Hematopoietic multipotent progenitor cell treated with erythropoietin and hydrocortisone succinate and interleukin-3 and kit ligand, for 15 days (in vitro differentiated cells): ENCODE results near the gene PINLYP.

Source experiments
- DNase-seq: peaks from one replicate; pipeline ENCODE4 v3.0.0-alpha.2; 2015; ENCODE audit warnings: low spot score

PINLYP gene

GRCh38 chr19:43548706-43549105 is 26.9 kb upstream of the PINLYP start:
- no peak for DNase-seq

- DNase-seq = no peak
These were observed 24.0 kb upstream of the PINLYP start for GRCh38 chr19:43551399-43552197.

GRCh38 chr19:43552198-43552450 is 23.5 kb upstream of the PINLYP start:
- DNase-seq = no peak

GRCh38 chr19:43552616-43553015 is 23.0 kb upstream of the PINLYP start:
- no peak for DNase-seq

- DNase-seq = no peak
These were observed 21.9 kb upstream of the PINLYP start for GRCh38 chr19:43553656-43554055.

- DNase-seq = no peak
These were observed 21.2 kb upstream of the PINLYP start for GRCh38 chr19:43554317-43554895.

GRCh38 chr19:43555185-43555770 is 20.3 kb upstream of the PINLYP start:
- peak; percentile 78 for DNase-seq

- no peak for DNase-seq
These were observed 14.9 kb upstream of the PINLYP start for GRCh38 chr19:43560687-43561086.

- DNase-seq = no peak
These were observed 14.2 kb upstream of the PINLYP start for GRCh38 chr19:43561139-43561970.

GRCh38 chr19:43562226-43562697 is 13.3 kb upstream of the PINLYP start:
- DNase-seq = no peak

- DNase-seq = peak; percentile 66
These were observed 12.8 kb upstream of the PINLYP start for GRCh38 chr19:43562698-43563241.

- no peak for DNase-seq
These were observed 11.7 kb upstream of the PINLYP start for GRCh38 chr19:43563816-43564457.

- no peak for DNase-seq
These were observed 10.8 kb upstream of the PINLYP start for GRCh38 chr19:43564800-43565199.

GRCh38 chr19:43569657-43570056 is 5.9 kb upstream of the PINLYP start:
- no peak for DNase-seq

- no peak for DNase-seq
These were observed 5.3 kb upstream of the PINLYP start for GRCh38 chr19:43570174-43570791.

- no peak for DNase-seq
These were observed 3.4 kb upstream of the PINLYP start for GRCh38 chr19:43572171-43572588.

- DNase-seq = peak; percentile 15
These were observed 1.0 kb upstream of the PINLYP start for GRCh38 chr19:43574424-43575155.

- DNase-seq = no peak
These were observed 616 bp downstream of the PINLYP start for GRCh38 chr19:43575955-43576878.

- no peak for DNase-seq
These were observed 3.2 kb downstream of the PINLYP start for GRCh38 chr19:43578787-43579186.

GRCh38 chr19:43581467-43581866 is 5.9 kb downstream of the PINLYP start:
- DNase-seq = no peak
